Measurements from ENCODE around the gene UTRN.

Gene UTRN

GRCh38 chr6:144283646-144284477, 1.3 kb upstream of the UTRN start:
- no peak for DNase-seq

GRCh38 chr6:144284478-144284782, 705 bp upstream of the UTRN start:
- no peak for DNase-seq

DNA sequence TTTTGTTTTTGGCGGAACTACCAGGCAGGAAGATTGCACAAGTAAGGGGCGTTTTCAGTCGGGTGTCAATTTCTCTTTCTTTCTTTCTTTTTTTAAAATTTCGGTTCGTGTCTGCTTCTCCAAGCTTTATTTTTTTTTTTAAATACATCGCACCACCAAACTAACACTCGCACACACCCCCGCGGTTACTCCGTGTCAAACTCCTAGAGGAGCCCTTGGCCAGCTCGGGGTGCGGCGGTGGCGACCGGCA, 338 bp downstream of the UTRN start:
- DNase-seq, result no peak

DNA sequence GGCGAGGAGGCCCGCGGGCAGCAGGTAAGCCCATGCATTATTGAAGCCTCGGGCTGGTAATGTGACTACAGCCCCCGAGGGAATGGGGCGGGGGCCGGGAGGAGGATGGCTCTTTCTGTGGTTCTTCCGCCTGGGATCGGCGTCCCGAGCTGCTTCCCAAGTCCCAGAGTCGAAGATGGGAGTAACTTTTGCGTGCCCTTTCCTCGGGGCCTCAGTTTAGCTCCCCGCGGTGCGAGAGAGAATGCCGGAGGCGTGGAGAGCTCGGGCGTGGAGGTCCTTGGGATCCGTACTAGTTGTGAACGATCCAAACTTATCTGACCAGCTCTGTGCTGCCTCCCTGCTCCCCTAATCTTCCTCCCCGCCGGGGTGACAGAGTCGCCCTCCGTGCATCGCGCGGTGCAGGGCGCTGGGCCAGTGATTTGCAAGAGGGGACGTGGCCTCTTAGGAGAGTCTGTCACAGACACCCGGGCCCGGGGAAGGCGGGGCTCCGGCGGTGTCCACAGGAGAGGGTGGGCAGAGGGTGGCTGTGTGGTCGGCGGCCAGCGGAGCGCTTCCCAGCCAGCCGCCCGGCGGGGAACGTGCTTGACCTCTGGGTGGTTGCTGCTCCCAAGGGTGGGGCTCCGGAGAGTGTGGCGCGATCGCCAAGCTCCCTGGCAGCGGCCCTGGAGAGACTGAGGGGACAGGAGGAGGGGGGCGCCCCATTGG, 815 bp downstream of the UTRN start:
- no peak for DNase-seq

- DNase-seq, result no peak
Observed at GRCh38 chr6:144286503-144287393, 1.6 kb downstream of the UTRN start.

DNA sequence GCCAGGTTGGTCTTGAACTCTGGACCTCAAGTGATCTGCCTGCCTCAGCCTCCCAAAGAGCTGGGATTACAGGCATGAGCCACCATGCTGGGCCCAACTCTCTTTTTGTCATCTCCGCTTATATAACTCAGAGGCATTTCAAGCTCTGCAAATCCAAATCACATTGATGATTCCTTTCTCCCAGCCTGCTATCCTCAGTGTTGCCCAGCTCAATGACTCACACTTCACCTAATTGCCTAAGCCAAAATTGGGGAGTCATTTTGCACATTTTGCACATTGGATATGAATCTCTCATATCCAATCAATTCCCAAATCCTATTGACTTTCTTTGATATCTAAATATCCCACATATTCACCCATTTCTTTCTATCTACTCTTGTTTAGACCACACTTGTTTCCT, 3.9 kb downstream of the UTRN start:
- no peak for DNase-seq

GRCh38 chr6:144292372-144292771, 7.2 kb downstream of the UTRN start:
- DNase-seq, result no peak

- DNase-seq, result no peak
Observed at GRCh38 chr6:144294016-144294415, 8.9 kb downstream of the UTRN start.

- no peak for DNase-seq
Observed at GRCh38 chr6:144295211-144295610, 10.1 kb downstream of the UTRN start.

GRCh38 chr6:144295981-144296767, 11.0 kb downstream of the UTRN start:
- no peak for DNase-seq

GRCh38 chr6:144296973-144297372, 11.8 kb downstream of the UTRN start:
- no peak for DNase-seq

- DNase-seq, result no peak
Observed at GRCh38 chr6:144297511-144298100, 12.5 kb downstream of the UTRN start.

DNA sequence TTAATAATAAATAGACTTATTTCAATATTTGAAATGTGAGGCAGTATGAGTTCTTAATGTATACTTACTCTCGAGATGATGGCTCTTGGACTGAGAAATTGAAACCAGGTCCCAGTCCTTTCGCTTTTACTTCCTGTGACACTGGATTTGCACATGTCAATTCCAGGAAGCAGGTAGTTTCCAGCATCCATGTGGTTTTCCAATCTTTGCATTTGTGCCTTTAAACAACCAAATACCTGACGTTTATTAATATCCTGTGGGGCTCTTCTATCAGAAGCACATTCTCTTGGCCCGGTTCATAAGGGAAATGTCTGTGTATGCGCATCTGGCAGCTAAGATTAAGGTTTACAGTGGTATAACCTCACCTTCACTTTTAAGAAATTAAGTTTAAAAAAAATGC, 13.1 kb downstream of the UTRN start:
- no peak for DNase-seq

DNA sequence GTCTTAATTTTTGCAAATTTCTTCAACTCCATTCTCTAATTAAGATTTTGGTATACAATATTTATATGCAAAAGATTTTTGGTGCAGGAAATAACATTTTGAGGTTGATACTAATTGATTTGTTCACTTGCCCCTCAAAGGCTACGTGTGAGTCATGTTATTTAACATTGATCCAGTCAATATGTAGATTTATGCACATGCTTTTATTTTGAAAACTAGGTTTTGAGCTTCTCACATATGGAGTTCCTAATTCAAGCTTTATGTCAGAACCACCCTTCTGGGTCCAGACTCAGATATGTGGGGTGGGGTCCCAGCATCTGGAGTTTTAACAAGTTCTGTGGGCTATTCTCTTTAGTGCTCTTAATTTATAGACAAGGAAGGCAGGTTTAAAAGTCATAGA, 13.8 kb downstream of the UTRN start:
- DNase-seq, result no peak

DNA sequence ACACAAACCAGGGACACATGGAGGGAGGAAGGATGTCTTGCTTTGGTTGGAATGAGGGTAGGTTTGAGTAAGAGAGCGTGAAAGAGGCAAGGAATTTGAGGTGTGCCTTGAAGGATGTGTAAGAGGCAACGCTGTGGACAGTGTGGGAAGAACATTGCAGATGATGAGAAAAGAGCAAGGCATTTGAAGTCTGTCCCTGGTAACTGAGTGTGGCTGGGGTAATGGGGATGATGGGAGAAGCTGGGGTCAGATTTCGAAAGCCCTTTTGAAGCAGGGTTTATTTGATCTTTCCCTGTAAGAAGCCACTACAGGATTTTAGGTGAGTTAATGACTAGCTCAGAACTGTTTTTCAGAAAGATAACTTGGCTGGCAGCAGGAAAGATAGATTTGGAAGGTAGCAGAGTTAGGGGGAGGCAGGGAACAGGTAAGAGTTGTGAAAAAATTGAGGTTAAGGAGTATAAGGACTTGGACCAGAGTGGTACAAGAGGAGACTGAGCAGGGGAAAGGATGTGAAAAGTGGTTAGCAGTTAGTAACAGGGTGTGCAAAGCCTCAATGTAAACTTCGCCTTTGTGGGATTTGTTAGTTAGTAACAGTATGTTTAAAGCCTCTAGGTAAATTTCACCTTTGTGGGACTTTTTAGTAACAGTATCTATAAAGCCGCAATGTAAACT, 17.7 kb downstream of the UTRN start:
- DNase-seq, result no peak

DNA sequence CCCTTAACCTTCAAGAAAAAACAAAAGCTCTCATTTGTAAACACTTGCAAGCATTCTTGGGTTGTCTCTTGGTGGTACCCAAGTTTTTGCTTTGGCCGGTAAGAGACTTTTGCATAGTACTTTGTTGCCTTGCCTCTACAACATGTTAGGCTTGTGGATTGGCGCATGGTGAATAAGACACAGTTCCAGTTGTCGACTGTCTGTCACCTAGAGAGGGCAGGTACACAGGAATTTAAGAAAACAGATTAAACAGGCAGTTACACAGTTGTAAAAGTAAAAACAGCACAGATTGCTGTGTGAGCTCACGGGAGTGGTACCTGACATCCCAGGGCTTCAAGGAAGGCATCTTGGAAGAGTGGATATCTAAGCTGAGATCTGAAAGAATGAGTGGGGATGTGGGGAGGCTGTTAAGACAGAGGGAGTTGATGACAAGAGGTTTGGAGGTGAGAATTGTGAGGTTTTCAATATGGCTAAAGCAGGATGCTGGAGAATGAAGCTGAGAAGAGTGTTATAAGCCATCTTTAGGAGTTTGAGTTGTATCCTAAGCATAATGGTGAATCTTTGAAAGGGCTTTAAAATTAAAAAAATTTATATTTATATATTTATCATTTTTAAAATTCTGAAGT, 19.2 kb downstream of the UTRN start:
- no peak for DNase-seq

DNA sequence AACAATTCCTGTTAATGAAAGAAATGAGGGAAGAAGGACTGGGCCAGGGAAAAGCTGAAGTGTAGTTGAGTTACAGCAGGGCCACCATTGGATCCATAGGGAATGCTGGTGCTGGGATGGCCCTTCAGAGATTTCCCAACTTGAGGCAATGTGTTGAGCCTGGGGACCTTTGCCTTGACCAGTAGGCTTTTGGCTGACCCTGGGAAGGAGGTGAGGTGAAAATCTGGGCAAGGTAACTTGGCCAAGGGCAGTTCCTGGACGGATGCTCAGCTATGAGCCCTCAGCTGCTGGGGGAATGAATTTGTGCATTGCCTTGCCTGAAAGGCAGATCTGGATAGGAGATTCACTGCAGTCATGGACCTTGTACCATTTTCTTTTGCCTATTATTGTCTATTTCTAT, 20.4 kb downstream of the UTRN start:
- DNase-seq, result no peak

DNA sequence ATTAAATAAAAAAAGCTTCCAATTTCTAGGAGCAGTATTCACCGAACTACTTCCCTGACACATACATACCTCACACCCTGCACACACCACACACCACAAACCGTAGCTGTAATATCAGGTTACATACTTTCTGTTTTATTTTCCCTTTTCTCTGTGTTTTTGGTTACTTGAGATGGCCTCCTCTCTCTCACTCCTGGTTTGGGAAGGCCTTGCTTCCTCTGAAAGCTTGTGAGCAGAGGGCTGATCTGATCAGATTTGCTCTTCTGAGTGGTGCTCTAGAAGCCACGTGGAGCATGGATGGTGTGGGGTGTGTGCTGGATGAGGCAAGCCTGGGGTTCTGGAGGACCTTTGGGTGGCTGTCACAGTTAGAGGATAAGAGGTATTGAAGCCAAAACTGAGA, 20.9 kb downstream of the UTRN start:
- DNase-seq, result no peak

GRCh38 chr6:144307880-144308279, 22.7 kb downstream of the UTRN start:
- DNase-seq, result no peak

DNA sequence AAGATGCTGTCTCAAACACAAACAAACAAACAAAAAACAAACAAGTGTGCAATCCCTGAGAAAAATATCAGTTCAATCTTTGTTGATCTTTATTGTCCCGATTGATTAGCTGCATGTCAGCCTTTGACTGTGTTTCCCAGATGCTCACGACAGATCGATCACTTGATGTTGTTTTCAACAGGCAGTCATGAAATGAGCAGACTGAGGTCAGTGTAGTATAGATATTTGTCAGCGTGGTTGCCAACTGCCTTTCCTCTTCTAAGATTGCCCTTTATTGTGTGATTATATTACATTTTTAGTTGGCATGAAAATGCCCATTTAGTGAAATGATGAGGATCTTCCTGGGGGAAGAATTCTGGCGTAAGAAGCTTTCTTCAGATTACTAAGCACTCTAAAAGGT, 25.6 kb downstream of the UTRN start:
- no peak for DNase-seq

DNA sequence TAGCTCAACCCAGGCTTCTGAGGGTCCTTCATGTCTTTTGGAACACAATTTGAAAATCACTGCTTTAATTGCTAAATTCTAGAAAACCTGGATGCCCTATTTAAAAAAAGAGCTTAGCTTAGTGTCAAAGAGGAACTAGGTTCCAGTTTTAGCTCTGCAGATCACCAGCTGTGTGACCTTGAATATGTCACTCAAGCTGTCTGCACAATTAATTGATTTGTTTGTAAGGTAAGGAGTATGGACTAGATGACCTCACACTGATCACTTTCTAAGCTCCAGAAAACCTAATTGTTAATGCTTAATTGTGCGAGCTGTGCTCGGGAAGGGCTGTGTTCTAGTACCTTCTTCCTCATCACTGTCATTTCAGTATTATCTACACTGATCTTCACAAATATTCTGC, 26.2 kb downstream of the UTRN start:
- DNase-seq, result no peak

- DNase-seq, result no peak
Observed at GRCh38 chr6:144314003-144314485, 28.9 kb downstream of the UTRN start.
